ENCODE results near the gene PALD1.

PALD1 gene

DNA sequence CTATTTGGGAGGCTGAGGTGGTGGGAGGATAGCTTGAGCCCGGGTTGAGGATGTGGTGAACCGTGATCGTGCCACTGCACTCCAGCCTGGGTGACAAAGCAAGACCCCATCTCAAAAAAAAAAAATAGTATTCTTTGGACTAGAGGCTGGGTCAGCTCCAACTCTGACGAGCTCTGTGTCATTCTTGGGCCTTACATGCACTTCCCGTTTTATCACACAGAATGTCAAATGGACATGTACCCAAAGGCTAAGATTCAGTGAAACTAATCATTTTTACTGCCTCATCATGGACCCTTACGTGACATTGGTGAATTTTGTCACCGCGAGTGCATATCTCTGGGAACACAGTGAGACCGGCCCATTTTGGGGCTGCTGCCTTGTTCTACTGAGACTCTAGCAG, 27.3 kb downstream of the PALD1 start:
- Histone ChIP-seq H3K27me3 (ENCODE audit: insufficient read depth, poor library complexity, severe bottlenecking) (no peaks in the 10 kb centered on the region), H3K4me3 (replicated peaks; ENCODE audit: insufficient read depth, low read length) (no peak overlapping the region), H3K27ac (replicated peaks) (no peak overlapping the region)
- no peak for DNase-seq (ENCODE audit: low read depth in 1 of 2, low spot score in 1 of 2)
- no peak for TF ChIP-seq GABPA (IDR thresholded peaks at IDR 0.05; ENCODE audit: low read depth)
- no peak for TF ChIP-seq POLR2AphosphoS5 (IDR thresholded peaks at IDR 0.05; ENCODE audit: low read depth)
- TF ChIP-seq, protein P1, sequence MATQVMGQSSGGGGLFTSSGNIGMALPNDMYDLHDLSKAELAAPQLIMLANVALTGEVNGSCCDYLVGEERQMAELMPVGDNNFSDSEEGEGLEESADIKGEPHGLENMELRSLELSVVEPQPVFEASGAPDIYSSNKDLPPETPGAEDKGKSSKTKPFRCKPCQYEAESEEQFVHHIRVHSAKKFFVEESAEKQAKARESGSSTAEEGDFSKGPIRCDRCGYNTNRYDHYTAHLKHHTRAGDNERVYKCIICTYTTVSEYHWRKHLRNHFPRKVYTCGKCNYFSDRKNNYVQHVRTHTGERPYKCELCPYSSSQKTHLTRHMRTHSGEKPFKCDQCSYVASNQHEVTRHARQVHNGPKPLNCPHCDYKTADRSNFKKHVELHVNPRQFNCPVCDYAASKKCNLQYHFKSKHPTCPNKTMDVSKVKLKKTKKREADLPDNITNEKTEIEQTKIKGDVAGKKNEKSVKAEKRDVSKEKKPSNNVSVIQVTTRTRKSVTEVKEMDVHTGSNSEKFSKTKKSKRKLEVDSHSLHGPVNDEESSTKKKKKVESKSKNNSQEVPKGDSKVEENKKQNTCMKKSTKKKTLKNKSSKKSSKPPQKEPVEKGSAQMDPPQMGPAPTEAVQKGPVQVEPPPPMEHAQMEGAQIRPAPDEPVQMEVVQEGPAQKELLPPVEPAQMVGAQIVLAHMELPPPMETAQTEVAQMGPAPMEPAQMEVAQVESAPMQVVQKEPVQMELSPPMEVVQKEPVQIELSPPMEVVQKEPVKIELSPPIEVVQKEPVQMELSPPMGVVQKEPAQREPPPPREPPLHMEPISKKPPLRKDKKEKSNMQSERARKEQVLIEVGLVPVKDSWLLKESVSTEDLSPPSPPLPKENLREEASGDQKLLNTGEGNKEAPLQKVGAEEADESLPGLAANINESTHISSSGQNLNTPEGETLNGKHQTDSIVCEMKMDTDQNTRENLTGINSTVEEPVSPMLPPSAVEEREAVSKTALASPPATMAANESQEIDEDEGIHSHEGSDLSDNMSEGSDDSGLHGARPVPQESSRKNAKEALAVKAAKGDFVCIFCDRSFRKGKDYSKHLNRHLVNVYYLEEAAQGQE (IDR thresholded peaks at IDR 0.05; ENCODE audit: insufficient replicate concordance, low read depth): no peak

DNA sequence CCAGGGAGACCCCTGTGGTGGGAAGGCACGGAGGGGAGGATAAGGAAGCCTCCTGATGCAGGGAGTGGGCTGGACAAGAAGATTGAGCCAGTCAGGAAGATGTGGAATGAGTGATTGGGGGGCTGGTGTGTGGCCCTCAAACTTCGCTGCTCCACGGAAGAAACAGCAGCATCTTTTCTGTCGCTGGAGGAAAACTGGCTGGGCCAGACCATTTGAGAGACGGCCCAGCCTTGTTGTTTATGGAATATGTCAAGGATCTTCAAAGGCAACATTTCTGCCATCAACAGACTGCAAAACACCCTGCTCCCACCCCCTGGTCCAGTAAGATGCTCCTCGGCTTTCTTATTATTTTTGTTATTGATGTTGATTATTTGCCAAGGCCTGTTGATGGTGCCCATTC, 29.4 kb downstream of the PALD1 start:
- Histone ChIP-seq H3K27me3 (ENCODE audit: insufficient read depth, poor library complexity, severe bottlenecking) (no peaks in the 10 kb centered on the region), H3K27ac (replicated peaks) (no peak overlapping the region), H3K4me3 (replicated peaks; ENCODE audit: insufficient read depth, low read length) (no peak overlapping the region)
- TF ChIP-seq CTCF (IDR thresholded peaks at IDR 0.05; ENCODE audit: insufficient read depth, low read length) (no peak), SPI1 (IDR thresholded peaks at IDR 0.05; ENCODE audit: borderline replicate concordance, low read depth) (no peak), POLR2AphosphoS5 (IDR thresholded peaks at IDR 0.05; ENCODE audit: low read depth) (no peak), GABPA (IDR thresholded peaks at IDR 0.05; ENCODE audit: low read depth) (no peak)
- TF ChIP-seq, protein P1 (IDR thresholded peaks at IDR 0.05; ENCODE audit: insufficient replicate concordance, low read depth): no peak
- no peak for DNase-seq (ENCODE audit: low read depth in 1 of 2, low spot score in 1 of 2)

DNA sequence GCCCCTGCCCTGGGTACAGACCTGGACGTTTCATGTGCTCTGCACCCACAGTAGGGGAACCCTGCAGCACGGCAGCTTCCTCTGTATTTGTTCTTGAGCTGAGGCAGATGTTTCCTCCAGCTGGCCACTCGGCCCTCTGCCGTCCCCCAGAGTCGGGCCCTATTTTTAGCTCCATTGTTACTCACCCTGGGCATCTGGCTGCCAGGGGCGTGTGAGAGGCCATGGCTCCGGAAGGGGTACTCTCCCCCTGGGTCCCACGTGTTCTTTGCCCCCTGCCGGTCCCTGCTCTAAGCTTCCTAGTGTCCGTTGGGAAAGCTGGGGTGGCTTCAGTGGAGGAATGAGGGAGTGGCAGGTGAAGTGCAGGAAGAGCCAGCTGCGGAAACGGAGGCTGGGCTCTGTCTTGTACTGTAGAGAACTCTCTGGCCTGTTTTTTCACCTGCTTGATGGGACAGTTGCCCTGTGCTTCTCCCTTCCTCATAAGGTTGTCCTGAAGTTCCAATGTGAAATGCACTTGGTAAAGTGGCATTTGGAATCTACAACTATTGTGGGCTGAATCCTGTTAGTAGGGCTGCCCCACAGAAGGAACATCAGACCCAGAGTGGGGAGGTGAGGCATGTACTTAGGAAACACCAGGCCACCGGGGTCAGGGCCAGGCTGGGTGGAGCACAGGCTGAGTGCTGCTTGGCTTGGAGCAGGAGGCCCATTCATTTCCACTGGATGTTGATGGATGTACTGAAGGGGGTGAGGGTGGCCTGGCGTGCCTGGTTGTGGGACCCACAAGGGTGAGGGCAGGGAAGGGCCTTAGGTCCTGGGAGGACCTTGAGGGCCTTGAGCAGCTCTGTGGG, 30.6 kb downstream of the PALD1 start:
- TF ChIP-seq POLR2AphosphoS5 (IDR thresholded peaks at IDR 0.05; ENCODE audit: low read depth): peak; percentile 50; the same call in 1 of the 2 replicates
- TF ChIP-seq SPI1 (IDR thresholded peaks at IDR 0.05; ENCODE audit: borderline replicate concordance, low read depth): no peak; the same call in 1 of the 2 replicates
- H3K27me3 ChIP-seq (ENCODE audit: insufficient read depth, poor library complexity, severe bottlenecking): no peaks in the 10 kb centered on the region
- DNase-seq (ENCODE audit: low read depth in 1 of 2, low spot score in 1 of 2): peak in 1 of 2 experiments; percentile 50
- no peak overlapping the region for H3K27ac ChIP-seq (replicated peaks)
- H3K4me3 ChIP-seq (replicated peaks; ENCODE audit: insufficient read depth, low read length): no peak overlapping the region

DNA sequence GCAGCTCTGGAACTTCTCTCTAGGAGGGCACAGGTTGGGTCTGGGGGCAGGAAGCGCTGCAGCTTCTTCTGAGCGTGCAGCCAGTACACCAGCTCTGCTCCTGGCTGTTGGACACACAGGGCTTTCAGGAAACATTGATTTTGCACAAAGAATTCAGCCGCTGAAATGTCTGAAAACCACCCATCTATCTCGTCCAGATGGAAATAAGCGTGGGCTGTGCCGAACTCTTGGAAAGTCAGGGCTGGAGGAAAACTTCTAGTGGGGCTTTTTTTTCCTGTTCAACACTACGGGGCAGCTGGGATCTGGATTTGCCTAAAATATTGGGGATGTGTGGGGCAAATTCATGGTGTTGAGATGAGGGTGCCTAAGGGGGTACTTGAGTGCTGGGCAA, 31.2 kb downstream of the PALD1 start:
- H3K27me3 ChIP-seq (ENCODE audit: insufficient read depth, poor library complexity, severe bottlenecking): no peaks in the 10 kb centered on the region
- H3K4me3 ChIP-seq (replicated peaks; ENCODE audit: insufficient read depth, low read length): no peak overlapping the region
- H3K27ac ChIP-seq (replicated peaks): no peak overlapping the region
- no peak for DNase-seq (ENCODE audit: low read depth in 1 of 2, low spot score in 1 of 2)
- TF ChIP-seq CTCF (IDR thresholded peaks at IDR 0.05; ENCODE audit: insufficient read depth, low read length): no peak
- no peak for TF ChIP-seq POLR2AphosphoS5 (IDR thresholded peaks at IDR 0.05; ENCODE audit: low read depth)
- TF ChIP-seq GABPA (IDR thresholded peaks at IDR 0.05; ENCODE audit: low read depth): no peak
- TF ChIP-seq, protein P1 (IDR thresholded peaks at IDR 0.05; ENCODE audit: insufficient replicate concordance, low read depth): no peak
- no peak for TF ChIP-seq SPI1 (IDR thresholded peaks at IDR 0.05; ENCODE audit: borderline replicate concordance, low read depth)

Measured in HL-60 (cell line).